Measurements from ENCODE around the gene MMP2. TPM values are rescaled to one million over a fixed set of nuclear protein-coding genes. Genes with fewer than 3 reads are reported as not detected.

The MMP2 gene
- total RNA-seq, 1 experiment from 2014 or later = 1.5 TPM

DNA sequence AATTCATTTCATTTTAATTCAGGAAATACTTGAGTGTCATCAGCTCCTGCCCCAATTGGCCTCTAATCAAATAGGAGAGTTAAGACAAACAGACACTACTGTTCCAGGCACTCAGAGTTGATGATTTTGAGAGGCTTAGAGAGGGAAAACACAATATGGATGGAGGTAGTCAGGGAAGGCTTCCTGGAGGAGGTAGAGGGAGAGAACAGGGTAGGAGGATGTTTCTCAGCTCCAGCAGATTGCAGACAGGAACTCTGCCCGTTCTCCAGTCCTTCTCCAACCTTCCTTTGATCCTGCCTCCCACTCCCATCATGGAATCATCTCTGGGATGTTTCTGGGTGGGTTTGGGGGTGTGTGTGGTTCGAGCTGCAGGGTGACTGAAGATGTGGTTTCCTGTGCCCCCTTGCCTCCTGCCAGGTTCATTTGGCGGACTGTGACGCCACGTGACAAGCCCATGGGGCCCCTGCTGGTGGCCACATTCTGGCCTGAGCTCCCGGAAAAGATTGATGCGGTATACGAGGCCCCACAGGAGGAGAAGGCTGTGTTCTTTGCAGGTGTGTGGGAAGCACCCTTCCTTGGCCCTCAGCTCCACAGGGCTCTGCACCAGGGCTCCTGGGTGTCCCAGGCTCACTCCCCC, 17.6 kb downstream of the MMP2 start:
- TF ChIP-seq EGR1 (IDR thresholded peaks at IDR 0.05; ENCODE audit: low read depth) (no peak), MAX (IDR thresholded peaks at IDR 0.05) (no peak), REST (IDR thresholded peaks at IDR 0.05; ENCODE audit: low read depth) (no peak), SP1 (IDR thresholded peaks at IDR 0.05; ENCODE audit: low read depth) (no peak), YY1 (IDR thresholded peaks at IDR 0.05; ENCODE audit: extremely low read depth, insufficient replicate concordance, low read depth, low read length) (no peak), POLR2AphosphoS5 (IDR thresholded peaks at IDR 0.05; ENCODE audit: low read depth, low read length) (no peak), SIN3A (IDR thresholded peaks at IDR 0.05; ENCODE audit: low read depth) (no peak), CEBPB (IDR thresholded peaks at IDR 0.05; ENCODE audit: low read depth) (no peak), ZFX (IDR thresholded peaks at IDR 0.05) (no peak)
- TF ChIP-seq, protein P1, sequence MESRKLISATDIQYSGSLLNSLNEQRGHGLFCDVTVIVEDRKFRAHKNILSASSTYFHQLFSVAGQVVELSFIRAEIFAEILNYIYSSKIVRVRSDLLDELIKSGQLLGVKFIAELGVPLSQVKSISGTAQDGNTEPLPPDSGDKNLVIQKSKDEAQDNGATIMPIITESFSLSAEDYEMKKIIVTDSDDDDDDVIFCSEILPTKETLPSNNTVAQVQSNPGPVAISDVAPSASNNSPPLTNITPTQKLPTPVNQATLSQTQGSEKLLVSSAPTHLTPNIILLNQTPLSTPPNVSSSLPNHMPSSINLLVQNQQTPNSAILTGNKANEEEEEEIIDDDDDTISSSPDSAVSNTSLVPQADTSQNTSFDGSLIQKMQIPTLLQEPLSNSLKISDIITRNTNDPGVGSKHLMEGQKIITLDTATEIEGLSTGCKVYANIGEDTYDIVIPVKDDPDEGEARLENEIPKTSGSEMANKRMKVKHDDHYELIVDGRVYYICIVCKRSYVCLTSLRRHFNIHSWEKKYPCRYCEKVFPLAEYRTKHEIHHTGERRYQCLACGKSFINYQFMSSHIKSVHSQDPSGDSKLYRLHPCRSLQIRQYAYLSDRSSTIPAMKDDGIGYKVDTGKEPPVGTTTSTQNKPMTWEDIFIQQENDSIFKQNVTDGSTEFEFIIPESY (IDR thresholded peaks at IDR 0.05; ENCODE audit: extremely low read depth, insufficient replicate concordance, low read length) = no peak
- intact Hi-C loops (cut with micrococcal nuclease) = no loop called here
- Histone ChIP-seq H3K27ac (ENCODE audit: low read depth, low read length) (no peak overlapping the region), H3K36me3 (ENCODE audit: control insufficient read depth in 1 of 2, insufficient read depth in 2 of 2, low read length in 2 of 2) (no peaks in the 10 kb centered on the region), H3K9me2 (ENCODE audit: insufficient read depth) (no peaks in the 10 kb centered on the region), H4K20me1 (ENCODE audit: insufficient read depth) (no peaks in the 10 kb centered on the region), H3K9me3 (ENCODE audit: control insufficient read depth in 1 of 2, insufficient read depth in 1 of 2, low read depth in 1 of 2, low read length in 2 of 2) (no peaks in the 10 kb centered on the region), H3K4me2 (ENCODE audit: low read length) (no peak overlapping the region), H2AFZ (ENCODE audit: low read depth, low read length, poor library complexity, severe bottlenecking) (no peak overlapping the region), H3K4me1 (ENCODE audit: control insufficient read depth in 1 of 2, insufficient read depth in 2 of 2, low read length in 2 of 2) (peaks cover 13 to 25% of the 10 kb centered on the region in 2 experiments), H3K79me2 (ENCODE audit: insufficient read depth, low read length) (no peaks in the 10 kb centered on the region), H3K27me3 (ENCODE audit: insufficient read depth, low read length) (no peaks in the 10 kb centered on the region), H3K4me3 (replicated peaks in 1 of 2; ENCODE audit: low read depth in 1 of 2, low read length in 2 of 2) (no peak overlapping the region), H3K9ac (ENCODE audit: low read length) (no peak overlapping the region)
- ChIA-PET RAD21 (ENCODE audit: low non-redundant PET in 1 of 2, low total read pairs in 2 of 2, uncharacterized antibody in 2 of 2, unreplicated experiment in 2 of 2) (no interaction called here), CTCF (interaction anchor here (1.5 kb wide), 1 partner anchor 32 kb away, joined by 3 read pairs; no protein-coding TSS in a partner anchor), POLR2A (no interaction called here)
- ATAC-seq (no peak), DNase-seq (ENCODE audit: low read depth, low spot score) (no peak)
- no TSS peak for BruUV-seq (replicated peaks)
